Stimulated activated memory B cell treated with anti-CD40 and anti-IgM and Interleukin-4, amounts not matched to agents 10 μg/mL and 1 μg/mL and 100 μg/mL, for 72 hours (primary cell): ENCODE data around the gene TAF4.

Experiments used
- ATAC-seq: fragments of 150-1000 bp; cut with Tn5 transposase; 2 replicates; pipeline ENCODE4 v1.10.0; 2021
- H3K27ac Mint-ChIP-seq: one replicate; pipeline ENCODE4 v1.8.0; 2022; ENCODE audit warnings: mild to moderate bottlenecking, mixed read lengths
- H3K27me3 Mint-ChIP-seq: one replicate; pipeline ENCODE4 v1.8.0; 2022; ENCODE audit warnings: mixed read lengths
- H3K36me3 Mint-ChIP-seq: one replicate; pipeline ENCODE4 v1.8.0; 2022; ENCODE audit warnings: mixed read lengths
- H3K4me1 Mint-ChIP-seq: one replicate; pipeline ENCODE4 v1.8.0; 2022; ENCODE audit warnings: mixed read lengths
- H3K4me3 Mint-ChIP-seq: one replicate; pipeline ENCODE4 v1.8.0; 2022; ENCODE audit warnings: mild to moderate bottlenecking, moderate library complexity, mixed read lengths
- H3K9me3 Mint-ChIP-seq: one replicate; pipeline ENCODE4 v1.8.0; 2022; ENCODE audit warnings: mixed read lengths

TAF4 gene

DNA sequence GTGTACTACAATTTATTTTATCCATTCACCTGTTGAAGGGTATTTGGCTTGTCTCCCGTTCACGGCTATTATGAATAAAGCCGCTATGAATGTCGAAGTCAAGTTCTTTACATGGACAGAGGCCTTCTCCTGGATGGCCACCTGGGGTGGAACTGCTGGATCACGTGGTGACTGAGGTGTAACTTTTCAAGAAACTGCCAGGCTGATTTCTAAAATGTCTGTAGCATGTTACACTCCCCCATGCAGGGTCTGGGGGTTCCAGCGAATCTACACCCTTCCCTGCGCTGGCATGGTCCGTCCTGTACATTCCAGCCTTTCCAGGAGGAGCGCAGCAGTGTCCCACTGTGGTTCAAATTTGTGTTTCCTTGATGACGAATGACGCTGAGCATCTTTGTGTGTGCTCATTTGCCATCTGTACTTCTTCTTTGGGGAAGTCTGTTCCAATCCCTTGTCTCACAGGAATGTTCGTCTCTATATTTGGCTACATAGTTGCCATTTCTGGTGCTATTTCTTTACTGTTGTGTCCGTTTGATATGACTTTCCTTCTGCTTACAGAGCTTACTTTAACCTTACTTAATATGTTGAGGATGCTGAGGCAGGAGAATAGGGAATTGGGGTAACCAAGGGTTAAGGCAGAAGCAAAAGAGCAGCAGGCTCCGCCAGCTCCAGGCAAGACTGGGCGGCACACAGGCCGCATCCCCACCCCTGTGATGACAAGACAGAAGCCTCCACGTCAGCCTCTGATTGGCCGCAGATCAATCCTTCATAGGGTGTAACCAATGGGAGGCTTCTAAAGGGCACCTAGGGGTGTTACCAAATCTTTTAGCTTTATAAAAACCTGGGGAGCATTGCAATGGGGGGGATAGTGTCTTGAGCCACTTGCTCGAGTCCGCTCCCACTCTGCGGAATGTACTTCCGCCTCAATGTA, 106.6 kb downstream of the TAF4 start:
- Mint-ChIP-seq H3K27ac (no peak overlapping the region), H3K36me3 (no peaks in the 10 kb centered on the region)

DNA sequence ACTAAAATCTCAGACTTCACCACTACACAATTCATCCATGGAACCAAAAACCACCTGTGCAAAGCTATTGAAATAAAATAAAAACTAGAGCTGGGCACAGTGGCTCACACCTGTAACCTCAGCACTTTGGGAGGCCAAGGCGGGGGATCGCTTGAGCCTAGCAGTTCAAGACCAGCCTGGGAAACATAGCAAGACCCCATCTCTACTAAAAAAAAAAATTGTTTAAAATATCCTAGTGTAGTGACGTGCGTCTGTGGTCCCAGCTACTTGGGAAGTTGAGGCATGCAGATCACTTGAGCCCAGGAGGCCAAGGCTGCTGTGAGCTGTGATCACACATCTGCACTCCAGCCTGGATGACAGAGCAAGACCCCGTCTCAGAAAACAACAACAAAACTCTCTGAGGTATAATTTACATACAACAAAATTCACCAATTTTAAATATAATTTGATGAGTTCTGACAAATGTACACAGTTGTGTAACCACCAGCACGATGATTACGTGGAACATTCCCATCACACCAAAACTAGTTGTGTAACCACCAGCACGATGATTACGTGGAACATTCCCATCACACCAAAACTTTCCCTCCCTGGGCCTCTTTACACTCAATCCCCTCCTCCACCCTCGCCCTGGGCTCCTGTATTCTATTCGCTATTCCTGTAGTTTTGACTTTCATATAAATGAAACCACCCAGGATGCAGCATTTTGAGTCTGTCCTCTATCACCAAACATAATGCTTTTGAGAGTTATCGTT, 107.5 kb downstream of the TAF4 start:
- Mint-ChIP-seq H3K9me3 (no peaks in the 10 kb centered on the region), H3K27ac (no peak overlapping the region), H3K4me3 (no peak overlapping the region), H3K27me3 (peaks cover 20% of the 10 kb centered on the region), H3K4me1 (no peaks in the 10 kb centered on the region), H3K36me3 (no peaks in the 10 kb centered on the region)
- no peak for ATAC-seq

More for the DNA sequence above, 106.6 kb downstream of the TAF4 start:
- Mint-ChIP-seq H3K4me3 (no peak overlapping the region), H3K27me3 (peaks cover 20% of the 10 kb centered on the region), H3K9me3 (peaks cover 3% of the 10 kb centered on the region), H3K4me1 (no peaks in the 10 kb centered on the region)
- no peak for ATAC-seq

DNA sequence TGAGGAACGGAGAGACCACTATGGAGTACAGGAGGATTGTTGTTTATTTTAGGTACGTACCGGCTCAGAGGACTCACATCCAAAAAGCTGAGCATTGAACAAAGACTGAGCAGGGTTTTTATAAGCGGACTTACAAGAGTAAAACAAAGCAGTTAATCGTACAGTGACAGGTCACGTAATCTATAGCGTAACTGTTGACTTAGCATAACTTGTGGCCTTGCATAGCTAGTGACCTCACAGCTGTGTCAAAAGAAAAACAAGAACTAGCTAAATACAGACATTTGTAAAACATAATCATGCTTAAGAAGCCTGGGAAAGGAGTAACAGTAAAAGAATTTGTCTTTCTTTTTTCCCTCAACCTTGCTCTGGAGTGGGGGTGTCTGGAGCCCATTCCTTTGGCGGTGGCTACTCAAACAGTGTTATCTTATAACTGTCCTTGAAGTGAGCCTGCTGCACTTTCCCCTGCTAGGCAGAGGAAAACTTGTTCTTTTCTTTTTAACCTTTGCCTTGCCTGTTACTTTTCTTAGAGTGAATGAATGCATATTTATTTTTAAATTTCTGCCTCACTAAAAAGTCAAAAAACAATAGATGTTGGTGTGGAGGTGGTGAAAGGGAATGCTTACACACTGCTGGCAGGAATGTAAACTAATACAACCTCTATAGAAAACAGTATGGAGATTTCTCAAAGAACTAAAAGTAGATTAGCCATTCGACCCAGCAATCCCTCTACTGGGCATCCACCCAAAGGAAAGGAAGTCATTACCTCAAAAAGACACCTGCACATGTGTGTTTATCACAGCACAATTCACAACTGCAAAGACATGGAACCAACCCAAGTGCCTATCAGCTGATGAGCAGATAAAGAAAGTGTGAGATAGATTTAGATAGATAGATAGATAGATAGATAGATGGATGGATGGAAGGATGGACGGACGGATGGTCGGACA, 109.0 kb downstream of the TAF4 start:
- Mint-ChIP-seq H3K9me3 (no peaks in the 10 kb centered on the region), H3K27ac (no peak overlapping the region), H3K4me3 (no peak overlapping the region), H3K27me3 (peaks cover 34% of the 10 kb centered on the region), H3K36me3 (no peaks in the 10 kb centered on the region), H3K4me1 (no peaks in the 10 kb centered on the region)
- ATAC-seq = no peak

DNA sequence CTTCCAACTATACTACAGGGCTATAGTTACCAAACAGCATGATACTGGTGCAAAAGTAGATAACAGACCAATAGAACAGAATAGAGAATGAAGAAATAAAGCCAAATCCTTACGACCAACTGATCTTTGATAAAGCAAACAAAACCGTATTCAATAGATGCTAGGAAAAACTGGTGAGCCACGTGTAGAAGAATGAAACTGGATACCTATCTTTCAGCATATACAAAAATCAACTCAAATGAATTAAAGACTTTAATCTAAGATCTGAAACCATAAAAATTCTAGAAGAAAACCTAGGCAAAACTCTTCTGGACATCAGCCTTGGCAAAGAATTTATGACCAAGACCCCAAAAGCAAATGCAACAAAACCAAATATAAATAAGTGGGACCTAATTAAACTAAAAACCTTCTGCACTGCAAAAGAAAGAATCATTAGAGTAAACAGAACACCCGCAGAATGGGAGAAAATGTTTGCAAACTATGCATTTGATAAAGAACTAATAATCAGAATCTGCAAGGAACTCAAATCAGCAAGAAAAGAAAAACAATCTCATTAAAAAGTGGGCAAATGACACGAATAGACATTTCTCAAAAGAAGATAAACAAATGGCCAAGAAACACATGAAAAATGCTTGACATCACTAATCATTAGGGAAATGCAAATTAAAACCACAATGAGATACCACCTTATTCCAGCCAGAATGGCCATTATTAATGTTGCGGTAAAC, 109.8 kb downstream of the TAF4 start:
- no peaks in the 10 kb centered on the region for H3K4me1 Mint-ChIP-seq
- no peaks in the 10 kb centered on the region for H3K9me3 Mint-ChIP-seq
- no peak overlapping the region for H3K4me3 Mint-ChIP-seq
- no peak overlapping the region for H3K27ac Mint-ChIP-seq
- no peak for ATAC-seq
- H3K36me3 Mint-ChIP-seq = no peaks in the 10 kb centered on the region
- H3K27me3 Mint-ChIP-seq = peaks cover 34% of the 10 kb centered on the region

DNA sequence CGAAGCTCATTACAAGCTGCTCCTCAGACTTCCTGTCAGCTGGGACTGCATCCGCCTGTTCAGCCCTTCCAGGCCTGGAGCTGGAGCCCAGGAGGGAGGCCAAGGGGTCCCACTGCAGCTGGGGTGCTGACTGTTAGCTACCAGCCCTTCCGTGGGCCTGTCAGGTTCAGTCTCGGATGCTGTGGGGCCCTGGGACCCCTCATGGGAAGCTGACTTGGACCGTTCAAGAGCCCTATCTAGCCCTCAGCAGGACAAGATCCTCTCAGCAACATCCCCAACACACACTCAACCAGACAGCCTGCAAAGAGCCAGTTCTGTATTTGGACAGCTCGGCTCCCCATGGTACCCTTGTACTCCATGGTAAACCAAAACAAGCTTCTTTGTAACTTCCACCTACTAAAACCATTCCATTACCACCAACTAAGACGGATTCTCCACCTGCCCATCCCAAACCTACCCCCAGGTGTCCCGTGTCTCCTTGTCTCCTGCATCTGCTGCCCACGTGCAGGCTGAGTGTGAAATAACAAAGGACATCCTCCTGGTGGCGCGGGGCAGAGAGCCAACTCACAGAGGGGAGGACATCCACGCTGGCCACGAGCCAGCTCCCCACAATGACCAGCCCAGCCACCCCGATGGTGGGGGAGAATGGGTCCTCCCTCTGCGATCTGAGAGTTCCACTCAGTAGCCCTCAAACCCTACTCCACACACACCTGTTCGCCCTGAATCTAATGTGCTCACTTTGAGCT, 111.2 kb downstream of the TAF4 start:
- Mint-ChIP-seq H3K27me3 (peaks cover 34% of the 10 kb centered on the region), H3K9me3 (no peaks in the 10 kb centered on the region), H3K4me3 (no peak overlapping the region), H3K27ac (no peak overlapping the region), H3K36me3 (no peaks in the 10 kb centered on the region), H3K4me1 (no peaks in the 10 kb centered on the region)
- no peak for ATAC-seq

DNA sequence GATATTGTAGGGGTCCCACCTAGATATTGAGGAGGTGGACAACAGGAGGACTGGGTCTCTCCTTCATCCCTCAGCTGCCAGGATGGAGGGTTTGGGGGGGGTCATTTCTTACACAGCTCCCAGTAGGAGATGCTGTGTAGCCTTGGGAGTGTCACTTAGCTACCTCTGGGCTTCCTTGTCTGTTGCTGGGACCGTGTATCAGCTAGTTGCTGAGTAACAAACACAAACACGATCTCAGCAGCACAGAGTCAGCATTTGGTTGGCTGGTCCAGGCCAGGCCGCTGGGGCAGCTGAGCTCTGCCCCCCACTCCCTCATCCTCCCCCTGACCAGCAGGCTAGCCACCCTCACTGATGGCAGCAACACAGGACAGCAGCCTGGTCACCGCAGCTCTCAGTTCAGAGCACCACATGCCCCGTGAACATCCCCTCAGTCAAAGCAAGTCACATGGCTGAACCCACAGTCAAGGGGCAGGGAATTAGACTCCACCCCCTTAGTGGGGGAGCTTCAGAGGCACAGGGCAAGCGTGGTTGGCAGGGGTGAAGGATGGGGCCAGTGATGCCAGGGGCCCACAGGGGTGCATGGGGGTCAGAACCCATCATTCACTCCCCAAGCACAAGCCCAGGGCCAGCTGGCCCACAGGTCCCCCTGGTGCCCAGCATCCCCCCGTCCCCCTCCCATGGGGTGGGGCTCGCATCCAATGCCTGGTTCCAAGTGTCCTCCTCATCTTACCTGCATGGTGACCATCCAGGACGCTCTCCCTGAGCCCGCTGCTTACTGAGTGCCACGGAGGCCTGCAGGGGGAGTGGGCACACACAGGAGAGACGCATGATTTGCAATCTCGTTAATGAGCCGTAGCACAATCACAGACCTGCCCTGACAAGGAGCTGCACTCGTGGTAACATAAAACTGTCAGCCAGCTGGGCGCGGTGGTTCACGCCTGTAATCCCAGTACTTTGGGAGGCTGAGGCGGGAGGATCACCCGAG, 112.4 kb downstream of the TAF4 start:
- no peaks in the 10 kb centered on the region for H3K36me3 Mint-ChIP-seq
- no peak for ATAC-seq
- no peaks in the 10 kb centered on the region for H3K4me1 Mint-ChIP-seq
- H3K27ac Mint-ChIP-seq = no peak overlapping the region
- no peak overlapping the region for H3K4me3 Mint-ChIP-seq
- peaks cover 34% of the 10 kb centered on the region for H3K27me3 Mint-ChIP-seq
- H3K9me3 Mint-ChIP-seq = no peaks in the 10 kb centered on the region

DNA sequence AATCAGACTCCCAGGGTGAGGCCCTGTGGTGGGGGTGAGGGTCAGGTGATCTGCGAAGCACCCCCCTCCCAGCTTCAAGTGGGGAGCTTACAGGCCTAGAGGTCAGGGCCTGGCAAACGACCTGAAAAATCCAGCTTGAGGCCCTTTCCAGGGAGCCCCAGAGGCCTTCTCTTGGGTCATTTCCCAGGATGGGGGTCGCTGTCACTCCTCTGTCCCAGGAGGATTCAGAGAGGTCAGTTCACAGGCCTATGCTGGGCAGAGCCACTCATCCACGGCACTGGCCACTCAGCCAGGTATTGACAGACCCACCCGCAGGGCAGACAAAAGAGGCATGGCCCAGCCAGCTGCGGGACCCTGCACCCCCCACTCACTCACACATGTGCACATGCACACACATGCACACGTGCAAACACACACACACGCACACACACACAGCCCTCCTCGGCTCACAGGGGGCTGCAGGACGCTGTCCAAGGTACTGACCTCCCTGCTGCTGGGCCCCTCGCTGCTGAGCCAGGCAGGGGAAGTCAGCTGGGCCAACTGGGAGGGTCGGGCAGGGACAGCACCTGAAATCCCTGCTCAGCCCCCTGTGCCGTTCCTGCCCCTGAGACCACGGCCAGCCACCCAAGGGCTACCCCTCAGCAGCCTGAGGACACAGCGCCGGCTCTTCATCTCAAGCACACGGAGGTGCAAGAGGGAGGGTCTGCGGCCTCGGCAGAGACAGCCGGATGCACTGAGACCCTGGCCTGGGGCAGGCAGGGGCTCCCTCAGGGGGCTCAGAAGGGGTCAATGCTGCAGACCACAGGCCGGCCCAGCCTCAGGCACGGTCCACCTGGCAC, 113.8 kb downstream of the TAF4 start:
- no peaks in the 10 kb centered on the region for H3K9me3 Mint-ChIP-seq
- ATAC-seq = no peak
- H3K4me3 Mint-ChIP-seq = no peak overlapping the region
- no peaks in the 10 kb centered on the region for H3K4me1 Mint-ChIP-seq
- H3K27me3 Mint-ChIP-seq = peaks cover 34% of the 10 kb centered on the region
- H3K27ac Mint-ChIP-seq = no peak overlapping the region
- no peaks in the 10 kb centered on the region for H3K36me3 Mint-ChIP-seq

DNA sequence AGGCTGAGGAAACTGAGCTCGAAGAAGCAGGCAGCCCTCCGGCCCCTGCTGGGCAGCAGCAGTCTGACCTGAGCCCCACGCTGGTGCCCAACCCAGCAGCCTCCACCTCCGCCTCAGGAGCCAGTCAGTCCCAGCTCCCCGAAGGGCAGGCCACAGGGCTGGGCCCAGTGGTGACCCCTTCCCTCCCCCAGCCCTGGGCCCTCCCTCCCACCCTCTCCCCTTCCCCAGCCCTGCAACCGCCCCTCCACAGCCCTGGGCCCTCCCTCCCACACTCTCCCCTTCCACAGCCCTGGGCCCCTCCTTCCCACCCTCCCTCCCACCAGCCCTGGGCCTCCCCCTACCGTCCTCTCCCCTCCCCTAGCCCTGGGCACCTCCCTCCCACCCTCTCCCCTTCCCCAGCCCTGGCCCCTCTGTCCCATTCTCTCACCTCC, 115.0 kb downstream of the TAF4 start:
- Mint-ChIP-seq H3K9me3 (no peaks in the 10 kb centered on the region), H3K36me3 (no peaks in the 10 kb centered on the region), H3K4me1 (no peaks in the 10 kb centered on the region), H3K27me3 (peaks cover 34% of the 10 kb centered on the region), H3K27ac (no peak overlapping the region), H3K4me3 (no peak overlapping the region)
- ATAC-seq = no peak

DNA sequence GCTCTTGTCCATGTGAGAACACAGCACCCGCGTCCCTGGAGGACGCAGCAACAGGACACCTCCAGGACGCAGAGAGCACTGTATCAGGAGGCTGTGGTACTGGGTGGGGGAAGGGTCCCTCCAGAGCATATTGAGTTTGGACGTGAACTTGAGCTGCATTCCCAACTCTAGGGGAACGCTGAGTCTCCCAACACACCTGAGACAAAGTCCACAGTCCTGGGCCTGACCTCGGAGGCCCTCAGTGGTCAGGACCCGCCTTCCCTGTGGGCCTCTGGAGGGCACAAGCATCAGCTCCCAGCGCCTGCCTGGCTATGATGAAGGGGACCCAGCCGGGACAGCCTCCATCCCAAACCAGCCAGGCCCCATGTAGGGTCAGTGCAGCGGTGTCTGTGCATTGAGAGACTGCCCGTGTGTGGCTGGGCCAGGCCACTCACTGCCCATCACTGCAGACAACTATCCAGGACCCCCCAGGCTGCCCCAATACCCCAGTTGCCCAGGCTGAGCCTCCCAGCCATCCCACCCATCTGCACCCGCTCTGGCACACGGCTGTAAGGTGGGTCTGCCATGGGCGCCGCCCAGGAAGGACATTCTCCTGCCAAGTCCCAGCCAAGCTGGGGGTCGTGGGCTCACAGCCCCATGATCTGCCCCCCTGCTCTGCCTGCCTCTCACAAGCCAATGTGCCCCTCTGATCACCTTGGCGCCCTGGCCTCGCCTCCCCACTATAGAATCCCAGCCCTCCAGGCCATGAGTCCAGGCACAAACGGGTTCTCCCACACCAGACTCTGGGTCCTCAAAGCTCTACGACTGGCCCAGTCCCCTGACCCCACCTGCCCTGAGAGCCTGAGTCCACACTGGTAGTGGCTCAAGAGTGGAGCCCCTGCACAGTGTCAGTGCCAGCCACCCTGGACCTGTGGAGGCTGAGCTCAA, 115.7 kb downstream of the TAF4 start:
- no peak for ATAC-seq
- peaks cover 32% of the 10 kb centered on the region for H3K27me3 Mint-ChIP-seq
- no peak overlapping the region for H3K27ac Mint-ChIP-seq
- H3K36me3 Mint-ChIP-seq = no peaks in the 10 kb centered on the region
- H3K4me3 Mint-ChIP-seq = no peak overlapping the region
- no peaks in the 10 kb centered on the region for H3K4me1 Mint-ChIP-seq
- H3K9me3 Mint-ChIP-seq = no peaks in the 10 kb centered on the region

DNA sequence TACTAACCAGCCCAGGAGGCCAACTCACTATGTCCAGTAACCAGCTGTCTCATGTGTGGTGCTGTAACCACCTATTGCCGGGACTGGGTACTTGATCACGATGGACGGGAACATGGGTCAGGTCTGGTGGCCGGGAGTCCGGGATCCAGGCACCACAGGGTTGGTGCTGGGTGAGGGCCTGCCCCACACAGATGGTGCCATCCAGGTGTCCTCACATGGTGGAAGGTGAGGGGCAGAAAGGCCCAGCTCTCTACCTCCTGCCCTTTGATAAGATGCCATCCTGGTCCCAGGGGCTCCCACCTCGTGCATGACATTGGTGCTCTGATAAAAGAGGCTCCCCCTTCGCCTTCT, 116.3 kb downstream of the TAF4 start:
- Mint-ChIP-seq H3K4me3 (no peak overlapping the region), H3K27me3 (peaks cover 26% of the 10 kb centered on the region), H3K27ac (no peak overlapping the region), H3K9me3 (no peaks in the 10 kb centered on the region), H3K36me3 (no peaks in the 10 kb centered on the region), H3K4me1 (no peaks in the 10 kb centered on the region)
- ATAC-seq = no peak

DNA sequence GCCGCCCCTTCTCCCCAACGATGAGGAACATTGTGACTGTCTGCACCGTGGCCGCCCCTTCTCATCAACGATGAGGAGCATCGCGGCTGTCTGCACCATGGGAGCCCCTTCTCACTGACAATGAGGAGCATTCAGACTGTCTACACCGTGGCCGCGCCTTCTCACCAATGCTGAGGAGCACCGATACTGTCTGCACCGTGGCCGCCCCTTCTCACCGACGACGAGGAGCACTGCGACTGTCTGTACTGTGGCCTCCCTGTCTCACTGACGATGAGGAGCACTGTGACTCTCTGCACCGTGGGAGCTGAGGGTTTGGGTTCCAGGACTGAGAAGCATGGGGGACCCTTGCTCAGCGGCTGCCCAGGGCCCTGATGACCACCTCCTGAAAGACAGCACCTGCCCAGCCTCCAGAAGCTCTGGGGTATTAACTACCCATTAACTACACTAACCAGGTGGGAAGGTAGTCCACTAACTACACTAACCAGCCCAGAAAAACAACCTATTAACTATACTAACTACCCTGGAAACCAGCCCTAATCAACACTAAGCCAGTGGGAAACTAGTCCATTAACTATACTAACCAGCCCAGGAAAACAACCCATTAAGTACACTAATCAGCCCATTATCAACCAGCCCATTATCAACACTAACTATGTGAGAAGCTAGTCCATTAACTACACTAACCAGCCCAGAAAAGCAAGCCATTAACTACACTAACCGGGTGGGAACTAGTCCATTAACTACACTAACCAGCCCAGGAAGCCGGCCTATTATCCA, 116.9 kb downstream of the TAF4 start:
- H3K27ac Mint-ChIP-seq = no peak overlapping the region
- no peaks in the 10 kb centered on the region for H3K36me3 Mint-ChIP-seq
- ATAC-seq = no peak
- no peaks in the 10 kb centered on the region for H3K9me3 Mint-ChIP-seq
- no peaks in the 10 kb centered on the region for H3K4me1 Mint-ChIP-seq
- H3K27me3 Mint-ChIP-seq = peaks cover 20% of the 10 kb centered on the region
- no peak overlapping the region for H3K4me3 Mint-ChIP-seq
